AG04449 (cell line): ENCODE results near the gene KLHL20.
"Not testable (repeated sequence)": the region's sequence is repeated elsewhere in the genome, so short reads cannot be mapped to it uniquely, and the experiment has no call there.

ENCODE experiments used
- CTCF ChIA-PET: fragments of 350-600 bp; formaldehyde crosslinking; extraction: SDS; loops from one replicate; lab custom pipeline; 2021; ENCODE audit warnings: antibody characterized with exemption; lab: Yijun Ruan, JAX
- POLR2A ChIA-PET: fragments of 400-600, 350-600 bp; formaldehyde crosslinking; extraction: SDS; loops from one replicate; lab custom pipeline; 2020; ENCODE audit warnings: antibody characterized with exemption, inconsistent platforms; lab: Yijun Ruan, JAX
- DNase-seq: peaks from one replicate; pipeline ENCODE4 v3.0.0-alpha.2; 2010; ENCODE audit warnings: low read depth, low spot score
- H3K4me3 ChIP-seq: 2 replicates; pipeline ENCODE4 v1.5.1; 2011; ENCODE audit warnings: low read depth, mild to moderate bottlenecking, control low read depth, low read length
- CTCF ChIP-seq: IDR thresholded peaks from one replicate; pipeline ENCODE4 v1.5.1; 2011; ENCODE audit warnings: mild to moderate bottlenecking, moderate library complexity, low read length, control low read depth, inconsistent platforms; ENCODE audit not compliant: insufficient read depth; ENCODE audit errors: missing control alignments

Gene KLHL20

GRCh38 chr1:173749137-173749536 is 34.4 kb downstream of the KLHL20 start:
- CTCF ChIA-PET = interaction anchor here (1.2 kb wide), 1 partner anchor 318 kb away, joined by 4 read pairs; no protein-coding TSS in a partner anchor
- no peak for DNase-seq
- POLR2A ChIA-PET = no interaction called here
- no peak overlapping the region for H3K4me3 ChIP-seq
- TF ChIP-seq CTCF = no peak

GRCh38 chr1:173753830-173754229 is 39.0 kb downstream of the KLHL20 start:
- DNase-seq = no peak
- TF ChIP-seq CTCF = no peak
- H3K4me3 ChIP-seq = no peak overlapping the region
- ChIA-PET POLR2A (no interaction called here), CTCF (no interaction called here)

GRCh38 chr1:173757666-173758065 is 42.9 kb downstream of the KLHL20 start:
- TF ChIP-seq CTCF = no peak
- no peak for DNase-seq
- POLR2A ChIA-PET = no interaction called here
- no peak overlapping the region for H3K4me3 ChIP-seq
- CTCF ChIA-PET = no interaction called here

GRCh38 chr1:173758110-173758509 is 43.3 kb downstream of the KLHL20 start:
- no peak overlapping the region for H3K4me3 ChIP-seq
- ChIA-PET CTCF (no interaction called here), POLR2A (no interaction called here)
- DNase-seq = no peak
- TF ChIP-seq CTCF = no peak

GRCh38 chr1:173758980-173759379 is 44.2 kb downstream of the KLHL20 start:
- H3K4me3 ChIP-seq = no peak overlapping the region
- DNase-seq = no peak
- CTCF ChIA-PET = no interaction called here
- POLR2A ChIA-PET = no interaction called here
- no peak for TF ChIP-seq CTCF

GRCh38 chr1:173764331-173764730 is 49.5 kb downstream of the KLHL20 start:
- CTCF ChIA-PET = interaction anchor here (1.0 kb wide), 1 partner anchor 14 kb away, joined by 3 read pairs; no protein-coding TSS in a partner anchor
- DNase-seq, H3K4me3 ChIP-seq, POLR2A ChIA-PET: not testable (repeated sequence)

GRCh38 chr1:173768206-173768605 is 53.4 kb downstream of the KLHL20 start:
- ChIA-PET CTCF (no interaction called here), POLR2A (no interaction called here)
- TF ChIP-seq CTCF = no peak
- no peak for DNase-seq
- H3K4me3 ChIP-seq = no peak overlapping the region
